Fibroblast of upper back skin (primary cell): ENCODE measurements around the gene KCNMA1.
A peak's percentile ranks its signal among the peaks of the same experiment; 100 is the strongest.
"Not testable (repeated sequence)": the region's sequence is repeated elsewhere in the genome, so short reads cannot be mapped to it uniquely, and the experiment has no call there.

Experiments used
- DNase-seq: peaks from one replicate; pipeline ENCODE4 v3.0.0-alpha.2; 2013

Gene KCNMA1

GRCh38 chr10:77357185-77357584 lies 280.4 kb downstream of the KCNMA1 start:
- DNase-seq, result no peak

GRCh38 chr10:77355844-77356243 lies 281.8 kb downstream of the KCNMA1 start:
- DNase-seq, result peak; percentile 89

- DNase-seq, result peak; percentile 88
These were observed 286.2 kb downstream of the KCNMA1 start for GRCh38 chr10:77351386-77351785.

- peak; percentile 100 for DNase-seq
These were observed 286.9 kb downstream of the KCNMA1 start for GRCh38 chr10:77350711-77351119.

DNA sequence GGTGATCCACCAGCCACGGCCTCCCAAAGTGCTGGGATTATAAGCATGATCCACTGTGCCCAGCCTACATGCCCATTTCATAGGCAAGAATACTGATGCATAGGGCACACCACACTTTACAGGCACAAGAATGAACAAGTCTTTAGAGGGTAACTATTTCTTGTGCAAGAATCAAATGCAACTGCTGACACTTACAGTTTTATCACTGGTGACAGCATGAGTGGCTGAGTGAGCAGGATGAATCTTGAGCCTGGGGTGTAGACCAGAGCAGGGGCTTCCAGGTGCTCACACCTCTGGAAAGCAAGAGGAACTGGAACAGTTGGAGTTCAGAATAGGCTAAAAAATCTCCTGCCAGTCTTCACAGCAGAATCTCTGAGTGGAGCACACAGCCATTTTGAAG lies 287.5 kb downstream of the KCNMA1 start:
- DNase-seq, result no peak

GRCh38 chr10:77349226-77349625 lies 288.4 kb downstream of the KCNMA1 start:
- no peak for DNase-seq

DNA sequence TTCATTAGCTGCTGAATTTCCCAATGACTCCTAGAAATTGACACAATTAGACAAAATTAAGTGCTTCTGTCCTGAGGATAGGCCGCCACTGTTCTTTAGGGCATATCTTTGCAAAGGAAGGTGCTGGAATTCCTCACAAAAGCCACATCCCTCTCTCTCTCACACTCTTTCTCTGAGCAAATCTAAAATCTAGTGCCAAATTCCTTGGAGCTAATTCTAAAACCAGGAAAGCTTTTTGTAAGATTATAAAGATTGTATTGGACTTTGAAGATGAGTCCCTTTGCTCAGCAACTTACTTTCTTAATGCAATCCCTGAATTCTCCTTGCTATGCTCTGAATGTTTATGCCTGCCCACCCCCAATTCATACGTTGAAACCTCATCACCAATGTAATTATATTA lies 288.9 kb downstream of the KCNMA1 start:
- peak; percentile 37 for DNase-seq

DNA sequence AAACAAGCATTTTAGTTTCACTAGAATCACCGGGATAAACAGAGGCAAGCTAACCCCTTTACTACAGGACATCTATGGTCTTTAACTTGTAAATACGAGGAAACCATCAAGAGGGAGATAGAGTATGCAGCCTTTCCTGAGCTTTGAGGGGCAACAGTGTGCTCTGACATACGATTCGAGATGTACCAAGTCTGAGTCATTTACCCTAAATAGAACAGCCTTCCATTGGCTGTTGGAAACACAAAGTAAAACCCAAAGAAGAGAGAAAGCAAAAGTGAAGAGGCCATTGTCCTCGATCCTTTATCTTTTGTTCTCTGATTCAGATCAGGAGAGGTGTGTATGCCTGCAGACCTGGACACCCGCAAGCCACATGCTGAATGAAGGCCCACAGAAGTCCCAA lies 289.5 kb downstream of the KCNMA1 start:
- no peak for DNase-seq

- DNase-seq, result no peak
These were observed 290.6 kb downstream of the KCNMA1 start for GRCh38 chr10:77347052-77347451.

- DNase-seq, result no peak
These were observed 296.6 kb downstream of the KCNMA1 start for GRCh38 chr10:77341055-77341454.

- not testable (repeated sequence) for DNase-seq
These were observed 297.7 kb downstream of the KCNMA1 start for GRCh38 chr10:77339872-77340271.

DNA sequence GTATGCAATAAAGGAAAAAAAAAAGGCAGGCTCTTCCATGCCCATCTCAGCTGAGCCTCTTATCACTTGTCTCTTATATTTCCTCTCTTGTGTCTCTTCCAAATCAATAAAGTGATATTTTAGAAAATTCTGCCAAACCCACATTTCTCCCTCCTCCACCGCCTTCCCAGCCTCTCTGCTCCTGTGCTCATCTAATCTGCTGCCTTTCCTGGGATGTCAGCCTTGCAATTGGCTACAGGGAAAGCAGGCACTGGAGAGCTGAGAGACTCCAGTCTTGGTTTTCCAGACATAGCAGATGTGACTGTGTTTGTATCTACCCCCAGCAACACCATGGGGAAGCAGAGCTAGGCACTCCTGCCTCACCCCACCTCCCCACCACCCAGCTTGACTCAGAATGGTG lies 298.4 kb downstream of the KCNMA1 start:
- DNase-seq, result no peak

- no peak for DNase-seq
These were observed 299.5 kb downstream of the KCNMA1 start for GRCh38 chr10:77338143-77338542.

DNA sequence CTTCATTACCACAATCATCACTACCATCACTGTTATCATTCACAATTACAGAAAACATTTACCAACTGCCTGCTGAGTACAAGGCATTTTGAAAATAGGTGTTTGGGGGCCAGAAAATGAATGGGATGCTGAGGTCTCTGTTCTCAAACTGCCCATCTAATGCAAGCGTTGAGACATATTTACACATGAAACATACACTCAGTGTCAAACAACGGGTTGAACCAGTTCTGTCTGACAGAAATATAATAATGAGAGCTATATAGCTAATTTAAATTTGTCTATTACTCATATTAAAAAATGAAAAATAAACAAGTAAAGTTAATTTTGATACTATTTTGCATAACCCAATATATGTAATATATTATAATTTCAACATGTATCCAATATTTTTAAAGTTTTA lies 303.1 kb downstream of the KCNMA1 start:
- no peak for DNase-seq

DNA sequence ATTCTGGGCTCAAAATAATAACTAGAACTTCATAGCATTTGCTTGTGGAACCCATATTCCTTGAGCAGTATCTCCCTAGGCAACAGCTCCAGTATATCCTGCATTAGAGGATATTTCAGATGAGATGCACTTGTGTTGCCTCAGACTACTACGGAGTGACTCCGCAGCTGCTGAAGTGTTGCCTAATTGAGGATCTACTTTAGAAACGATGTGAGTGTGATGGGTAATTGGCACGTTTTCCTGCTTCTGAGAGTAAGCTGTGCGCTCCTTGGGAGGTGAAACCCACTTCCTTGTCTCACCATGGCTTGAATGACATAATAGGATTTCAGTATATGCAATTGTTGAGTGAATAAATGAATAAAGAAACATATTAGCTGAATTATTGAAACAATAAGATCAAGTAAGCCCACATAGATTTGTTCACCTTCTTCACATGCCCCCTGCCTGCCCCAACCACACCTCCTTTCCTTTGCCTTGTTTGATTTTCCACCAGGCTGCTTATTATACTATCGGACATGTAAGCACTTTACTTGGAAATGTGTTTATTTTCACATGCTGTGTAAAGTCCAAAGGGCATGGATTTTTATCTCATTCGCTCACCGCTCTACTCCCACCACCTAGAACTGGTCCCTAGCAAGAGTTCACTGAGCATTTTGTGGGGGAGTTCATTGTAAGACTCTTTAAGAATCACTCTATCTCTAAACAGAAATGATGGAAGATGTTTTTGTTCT lies 303.8 kb downstream of the KCNMA1 start:
- peak; percentile 39 for DNase-seq

DNA sequence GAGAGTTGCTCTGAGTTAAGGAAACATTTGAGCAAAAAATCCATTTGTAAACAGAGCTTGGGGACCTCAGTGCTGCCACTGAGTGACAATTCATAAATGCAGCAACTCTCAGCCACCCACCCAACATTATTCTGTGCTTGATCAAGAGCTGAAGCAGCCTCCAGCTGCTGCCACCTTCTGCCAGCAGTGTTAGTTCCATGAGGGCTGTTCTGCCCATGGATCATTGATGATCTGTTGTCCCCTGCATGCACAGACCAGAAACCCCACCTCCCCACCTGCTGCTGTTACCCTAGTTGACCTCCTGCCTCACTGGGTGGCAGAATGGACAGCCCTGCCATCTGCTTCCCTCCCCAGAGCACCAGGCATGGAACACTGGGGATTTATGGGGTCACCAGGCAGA lies 305.4 kb downstream of the KCNMA1 start:
- DNase-seq, result no peak

GRCh38 chr10:77328272-77328816 lies 309.3 kb downstream of the KCNMA1 start:
- peak; percentile 50 for DNase-seq

GRCh38 chr10:77325233-77325537 lies 312.4 kb downstream of the KCNMA1 start:
- DNase-seq, result no peak

GRCh38 chr10:77321838-77322237 lies 315.8 kb downstream of the KCNMA1 start:
- peak; percentile 58 for DNase-seq

- peak; percentile 99 for DNase-seq
These were observed 316.6 kb downstream of the KCNMA1 start for GRCh38 chr10:77320971-77321471.

DNA sequence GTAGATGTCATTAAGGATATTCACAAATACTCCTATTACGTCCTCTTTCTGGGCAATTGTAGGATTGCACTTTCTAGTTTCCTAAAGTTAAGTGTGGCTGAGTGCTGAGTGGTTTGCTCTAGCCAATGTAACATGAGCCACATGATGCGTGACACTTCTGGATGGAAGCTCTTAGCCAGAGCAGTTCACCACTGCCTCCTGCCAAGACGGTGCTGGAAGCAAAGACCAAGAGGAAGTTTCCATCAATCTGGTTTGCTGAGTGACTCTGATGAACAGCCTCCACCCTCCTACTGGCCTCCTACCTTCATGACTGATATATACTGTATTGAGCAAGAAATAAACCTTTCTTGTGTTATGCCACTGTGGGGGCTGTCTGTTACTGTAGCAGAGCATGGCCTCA lies 318.1 kb downstream of the KCNMA1 start:
- peak; percentile 69 for DNase-seq

- DNase-seq, result no peak
These were observed 318.9 kb downstream of the KCNMA1 start for GRCh38 chr10:77318739-77319138.

GRCh38 chr10:77317221-77317620 lies 320.4 kb downstream of the KCNMA1 start:
- DNase-seq, result no peak

DNA sequence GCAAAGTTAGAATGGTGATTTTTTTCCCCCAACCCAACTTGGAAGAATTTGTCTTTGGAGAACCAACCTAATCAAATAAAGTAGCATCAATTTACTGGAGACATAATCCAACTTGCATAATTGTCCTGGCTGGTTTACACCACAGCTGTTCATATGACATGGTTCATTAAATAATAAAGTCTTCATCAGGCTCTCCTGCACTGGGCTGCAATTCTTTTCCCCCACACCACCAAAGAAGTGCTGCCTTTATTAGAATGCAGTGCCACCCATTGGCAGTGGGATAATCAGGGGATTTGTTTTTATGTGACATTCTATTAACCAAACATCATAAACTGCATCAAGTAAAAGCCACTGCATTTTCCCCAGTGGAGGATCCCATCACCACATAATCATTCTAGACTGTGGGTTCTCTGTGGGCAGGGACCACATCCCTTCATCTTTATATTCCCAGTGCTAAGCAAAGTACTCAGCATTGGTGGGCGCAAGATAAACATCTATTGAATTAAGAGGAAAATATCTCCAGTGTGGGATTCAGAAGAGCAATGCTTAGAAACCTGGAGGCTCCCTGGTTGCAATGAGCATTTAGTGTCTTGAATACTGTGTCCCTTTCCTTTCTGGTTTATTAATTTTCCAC lies 322.0 kb downstream of the KCNMA1 start:
- no peak for DNase-seq
